NB4 (cell line): ENCODE results near the gene FHL3.

Experiments
- DNase-seq: peaks from one replicate; pipeline ENCODE4 v3.0.0; 2010; ENCODE audit warnings: low read depth
- H3K4me3 ChIP-seq: one replicate; pipeline ENCODE4 v1.5.1; 2011; ENCODE audit warnings: mild to moderate bottlenecking, low read depth, low read length, moderate library complexity
- CTCF ChIP-seq: IDR thresholded peaks from one replicate; pipeline ENCODE4 v1.5.1; 2012; ENCODE audit warnings: low read depth, low read length
- MAX ChIP-seq: IDR thresholded peaks from 2 replicates; pipeline ENCODE4 v1.6.1; 2011; ENCODE audit warnings: low read depth, low read length
- MYC ChIP-seq: IDR thresholded peaks from 2 replicates; pipeline ENCODE4 v1.6.1; 2011; ENCODE audit warnings: low read depth, low read length
- POLR2A ChIP-seq: IDR thresholded peaks from 2 replicates; pipeline ENCODE4 v1.6.1; 2011; ENCODE audit warnings: mild to moderate bottlenecking; ENCODE audit not compliant: insufficient read length; ENCODE audit errors: extremely low read depth

Gene FHL3

DNA sequence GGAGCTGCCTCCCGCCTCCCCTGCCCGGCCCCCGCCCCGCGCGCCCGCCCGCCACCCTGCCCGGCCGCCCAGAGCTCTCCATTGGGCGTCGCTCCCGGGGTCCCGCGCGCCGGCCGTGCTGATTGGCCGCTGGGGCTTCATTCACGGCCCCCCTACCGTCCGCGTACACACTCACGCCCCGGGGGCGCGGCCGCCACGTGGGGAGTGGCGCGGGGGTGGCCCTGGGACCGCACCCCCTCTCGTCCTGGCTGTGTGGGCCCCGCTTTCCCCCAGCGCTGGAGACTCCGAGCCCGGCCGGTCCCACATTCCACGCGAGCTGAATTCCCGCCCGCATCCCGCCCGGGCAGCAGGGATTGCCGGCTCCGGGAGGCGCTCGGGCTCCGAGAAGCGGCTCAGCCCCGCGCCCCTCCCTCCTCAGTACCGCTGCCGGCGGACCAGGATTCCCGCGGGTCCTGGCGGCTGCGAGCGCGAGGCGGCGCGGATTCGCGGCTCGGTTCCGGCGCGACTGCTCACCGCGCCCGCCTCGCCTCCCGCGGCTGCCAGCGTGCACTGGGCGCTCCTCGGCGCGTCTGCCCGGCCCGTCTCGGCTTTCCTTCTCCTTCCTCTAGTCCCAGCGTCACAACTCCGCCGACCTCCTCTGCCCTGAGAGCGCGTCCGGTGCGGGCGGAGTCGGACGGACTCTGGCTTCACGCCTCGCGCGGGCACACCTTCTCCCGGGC is 41.7 kb upstream of the FHL3 start:
- DNase-seq: peak; percentile 66
- no peak overlapping the region for H3K4me3 ChIP-seq

GRCh38 chr1:38046333-38046883 is 41.1 kb upstream of the FHL3 start, which contains the start of gene POU3F1:
Gene POU3F1, minus strand, starts transcription at chr1:38046793. Its CDS starts 50 bp downstream, at chr1:38046743.
- no peak within 1 kb of the TSS for H3K4me3 ChIP-seq
- no peak for TF ChIP-seq CTCF
- no peak for TF ChIP-seq MYC
- no peak for TF ChIP-seq MAX
- no peak for TF ChIP-seq POLR2A
- no peak for DNase-seq

More for the DNA sequence above, 41.7 kb upstream of the FHL3 start:
- TF ChIP-seq CTCF (no peak), MAX (no peak), POLR2A (no peak), MYC (no peak)

- no peak overlapping the region for H3K4me3 ChIP-seq
- TF ChIP-seq MYC (no peak), POLR2A (no peak), MAX (no peak), CTCF (no peak)
- peak; percentile 25 for DNase-seq
Observed at GRCh38 chr1:38045401-38046332, 40.4 kb upstream of the FHL3 start.

DNA sequence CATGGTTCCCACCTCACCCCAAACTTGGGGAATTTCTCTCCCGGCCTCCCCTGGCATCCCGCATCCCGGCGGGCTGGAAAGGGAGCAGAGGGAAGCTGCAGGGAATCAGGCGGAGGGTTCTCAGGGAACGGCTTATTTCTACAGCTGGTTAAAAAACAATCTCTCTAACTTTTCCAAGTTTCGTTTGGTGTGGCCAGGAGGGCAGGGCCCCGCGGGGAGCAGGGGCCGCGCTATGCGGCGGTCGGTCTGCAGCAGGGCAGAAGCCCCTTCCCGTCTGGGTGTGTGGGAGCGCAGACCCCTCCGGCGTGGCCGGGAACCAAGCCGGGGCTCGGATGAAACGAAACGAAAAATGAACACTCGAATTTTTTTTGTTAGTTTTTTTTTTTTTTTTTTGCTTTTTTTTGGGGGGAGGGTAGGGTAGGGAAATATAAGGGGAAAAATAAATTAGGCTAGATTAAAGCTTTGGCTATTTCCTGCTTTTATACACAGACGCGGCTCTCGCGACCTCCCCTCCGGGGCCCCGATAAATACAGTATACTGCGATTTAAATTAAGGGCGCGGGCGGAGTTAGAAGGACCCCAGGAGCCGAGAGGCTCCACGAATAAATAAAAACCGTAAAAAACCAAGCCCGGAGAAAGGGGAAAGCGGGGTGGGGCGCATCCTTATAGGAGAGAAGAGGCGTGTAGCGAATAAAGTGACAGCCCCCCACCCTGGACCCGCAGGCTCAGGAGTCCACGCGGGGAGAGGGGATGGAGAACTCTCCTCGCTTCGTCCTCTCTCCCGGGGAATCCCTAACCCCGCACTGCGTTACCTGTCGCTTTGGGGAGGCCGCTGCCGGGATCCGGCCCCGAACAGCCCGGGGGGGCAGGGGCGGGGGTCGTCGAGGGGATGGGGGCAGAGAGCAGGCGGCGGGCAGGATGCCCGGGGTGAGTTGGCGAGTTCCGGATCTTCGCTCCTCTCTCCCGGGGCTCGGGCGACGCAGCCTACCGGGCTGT is 39.2 kb upstream of the FHL3 start:
- DNase-seq: no peak
- TF ChIP-seq MYC: no peak
- no peak for TF ChIP-seq MAX
- TF ChIP-seq CTCF: no peak
- TF ChIP-seq POLR2A: no peak
- no peak overlapping the region for H3K4me3 ChIP-seq

DNA sequence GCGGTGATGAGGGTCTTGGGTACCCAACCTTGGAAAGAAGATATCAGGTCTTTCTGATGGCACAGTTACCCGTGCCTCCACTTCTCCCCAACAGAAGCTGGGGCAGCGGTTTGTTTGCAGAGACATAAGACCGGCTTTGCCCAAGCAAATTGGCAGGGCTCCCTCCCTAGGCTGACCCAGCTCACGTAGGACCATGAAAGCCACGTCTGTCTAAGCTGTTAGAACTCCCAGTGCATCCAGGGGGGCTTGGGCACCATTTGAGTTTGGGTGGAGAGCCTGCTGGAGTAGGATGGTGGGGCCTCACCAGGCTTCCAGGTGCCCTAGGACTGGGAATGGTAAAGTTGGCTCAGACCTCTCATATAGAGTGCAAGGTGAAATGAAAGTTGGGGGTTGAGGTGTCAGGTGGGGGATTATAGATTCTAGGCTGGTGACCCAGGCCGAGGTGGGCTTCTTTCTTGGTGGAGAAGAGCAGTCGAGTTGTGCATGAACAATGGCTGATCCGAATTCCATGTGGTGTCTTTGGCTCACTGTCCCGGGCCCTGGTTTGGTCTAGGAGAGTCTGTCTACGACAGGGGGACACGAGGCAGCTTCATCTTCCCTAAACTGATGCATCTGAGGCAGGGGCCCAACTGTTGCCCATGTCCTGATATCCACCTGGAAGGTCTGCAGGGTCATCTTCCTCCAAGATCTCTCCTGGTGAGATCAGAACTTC is 37.9 kb upstream of the FHL3 start:
- no peak for DNase-seq
- TF ChIP-seq MYC: no peak
- no peak for TF ChIP-seq CTCF
- no peak overlapping the region for H3K4me3 ChIP-seq
